HL-60 (cell line): ENCODE measurements around the gene C2CD4D.

Experiments
- DNase-seq, 2 experiments: peaks; one replicate each; pipeline ENCODE4 v3.0.0-alpha.2; 2010 to 2020; ENCODE audit warnings: low read depth in 1 of 2, low spot score in 1 of 2
- H3K27ac ChIP-seq: fragments of 250-450 bp; sonication (Bioruptor Pico); replicated peaks from 2 replicates; pipeline ENCODE4 v1.5.1; 2020; ENCODE audit warnings: mild to moderate bottlenecking, moderate library complexity
- H3K27me3 ChIP-seq: fragments of 250-450 bp; sonication (Bioruptor Pico); 2 replicates; pipeline ENCODE4 v1.5.1; 2021; ENCODE audit warnings: mild to moderate bottlenecking, moderate library complexity; ENCODE audit not compliant: insufficient read depth, poor library complexity, severe bottlenecking
- H3K4me3 ChIP-seq: replicated peaks from 2 replicates; pipeline ENCODE4 v1.5.1; 2011; ENCODE audit warnings: mild to moderate bottlenecking, control low read depth, low read length; ENCODE audit not compliant: insufficient read depth
- CTCF ChIP-seq: IDR thresholded peaks from one replicate; pipeline ENCODE4 v1.5.1; 2011; ENCODE audit warnings: low read length, control low read depth, inconsistent platforms; ENCODE audit not compliant: insufficient read depth
- GABPA ChIP-seq: IDR thresholded peaks from 2 replicates; pipeline ENCODE4 v1.6.1; 2012; ENCODE audit warnings: low read depth
- POLR2AphosphoS5 ChIP-seq: IDR thresholded peaks from 2 replicates; pipeline ENCODE4 v1.6.1; 2012; ENCODE audit warnings: low read depth
- REST ChIP-seq: IDR thresholded peaks from 2 replicates; pipeline ENCODE4 v1.6.1; 2012; ENCODE audit warnings: low read depth; ENCODE audit not compliant: insufficient replicate concordance
- SPI1 ChIP-seq: IDR thresholded peaks from 2 replicates; pipeline ENCODE4 v1.6.1; 2012; ENCODE audit warnings: low read depth, mild to moderate bottlenecking, borderline replicate concordance

Gene C2CD4D

GRCh38 chr1:151814971-151815545, 24.6 kb downstream of the C2CD4D start:
- Histone ChIP-seq H3K4me3 (no peak overlapping the region), H3K27ac (no peak overlapping the region), H3K27me3 (no peaks in the 10 kb centered on the region)
- TF ChIP-seq POLR2AphosphoS5, result no peak
- no peak for DNase-seq

- no peaks in the 10 kb centered on the region for H3K27me3 ChIP-seq
- no peak for TF ChIP-seq GABPA
- TF ChIP-seq REST, result no peak
- TF ChIP-seq POLR2AphosphoS5, result no peak
- TF ChIP-seq SPI1, result no peak
- no peak for TF ChIP-seq CTCF
Observed at GRCh38 chr1:151814426-151814825, 25.2 kb downstream of the C2CD4D start.

GRCh38 chr1:151813271-151813977, 26.2 kb downstream of the C2CD4D start:
- Histone ChIP-seq H3K27me3 (no peaks in the 10 kb centered on the region), H3K4me3 (no peak overlapping the region), H3K27ac (no peak overlapping the region)
- DNase-seq, result no peak
- no peak for TF ChIP-seq CTCF
- TF ChIP-seq POLR2AphosphoS5, result no peak
- no peak for TF ChIP-seq REST
- no peak for TF ChIP-seq GABPA
- TF ChIP-seq SPI1, result no peak

More at GRCh38 chr1:151814426-151814825, 25.2 kb downstream of the C2CD4D start:
- Histone ChIP-seq H3K27ac (no peak overlapping the region), H3K4me3 (no peak overlapping the region)
- no peak for DNase-seq

- Histone ChIP-seq H3K4me3 (no peak overlapping the region), H3K27ac (no peak overlapping the region), H3K27me3 (no peaks in the 10 kb centered on the region)
- TF ChIP-seq POLR2AphosphoS5, result no peak
- TF ChIP-seq CTCF, result no peak
- TF ChIP-seq GABPA, result no peak
- TF ChIP-seq SPI1, result no peak
- TF ChIP-seq REST, result no peak
- no peak for DNase-seq
Observed at GRCh38 chr1:151811181-151811580, 28.4 kb downstream of the C2CD4D start.
